ENCODE measurements around the gene PLIN5. TPM values are rescaled to one million over a fixed set of nuclear protein-coding genes. Genes with fewer than 3 reads are reported as not detected.
"Not testable (repeated sequence)": the region's sequence is repeated elsewhere in the genome, so short reads cannot be mapped to it uniquely, and the experiment has no call there.

PLIN5 gene
- total RNA-seq, 1 donor: not detected

GRCh38 chr19:4533835-4534424 lies 1.1 kb downstream of the PLIN5 start:
- H3K4me3 ChIP-seq (ENCODE audit: low read depth, low read length): no peak overlapping the region
- DNase-seq (ENCODE audit: low read depth): no peak
- no peak for TF ChIP-seq CTCF (IDR thresholded peaks at IDR 0.05; ENCODE audit: insufficient read depth, low read length)

GRCh38 chr19:4533334-4533733 lies 1.7 kb downstream of the PLIN5 start:
- TF ChIP-seq CTCF (IDR thresholded peaks at IDR 0.05; ENCODE audit: insufficient read depth, low read length): no peak
- no peak overlapping the region for H3K4me3 ChIP-seq (ENCODE audit: low read depth, low read length)
- DNase-seq (ENCODE audit: low read depth): no peak

- no peak for TF ChIP-seq CTCF (IDR thresholded peaks at IDR 0.05; ENCODE audit: insufficient read depth, low read length)
- no peak for DNase-seq (ENCODE audit: low read depth)
- H3K4me3 ChIP-seq (ENCODE audit: low read depth, low read length): no peak overlapping the region
Measured at GRCh38 chr19:4531562-4532165, 3.4 kb downstream of the PLIN5 start.

GRCh38 chr19:4529924-4530522 lies 5.0 kb downstream of the PLIN5 start:
- no peak for TF ChIP-seq CTCF (IDR thresholded peaks at IDR 0.05; ENCODE audit: insufficient read depth, low read length)
- DNase-seq (ENCODE audit: low read depth): no peak
- no peak overlapping the region for H3K4me3 ChIP-seq (ENCODE audit: low read depth, low read length)

- no peak overlapping the region for H3K4me3 ChIP-seq (ENCODE audit: low read depth, low read length)
- DNase-seq (ENCODE audit: low read depth): no peak
- no peak for TF ChIP-seq CTCF (IDR thresholded peaks at IDR 0.05; ENCODE audit: insufficient read depth, low read length)
Measured at GRCh38 chr19:4528843-4529242, 6.2 kb downstream of the PLIN5 start.

GRCh38 chr19:4527377-4527776 lies 7.6 kb downstream of the PLIN5 start:
- H3K4me3 ChIP-seq (ENCODE audit: low read depth, low read length); DNase-seq (ENCODE audit: low read depth): not testable (repeated sequence)

GRCh38 chr19:4525563-4526002 lies 9.4 kb downstream of the PLIN5 start:
- no peak overlapping the region for H3K4me3 ChIP-seq (ENCODE audit: low read depth, low read length)
- no peak for DNase-seq (ENCODE audit: low read depth)
- TF ChIP-seq CTCF (IDR thresholded peaks at IDR 0.05; ENCODE audit: insufficient read depth, low read length): no peak
